ENCODE data around the gene PROSER2.

The PROSER2 gene

DNA sequence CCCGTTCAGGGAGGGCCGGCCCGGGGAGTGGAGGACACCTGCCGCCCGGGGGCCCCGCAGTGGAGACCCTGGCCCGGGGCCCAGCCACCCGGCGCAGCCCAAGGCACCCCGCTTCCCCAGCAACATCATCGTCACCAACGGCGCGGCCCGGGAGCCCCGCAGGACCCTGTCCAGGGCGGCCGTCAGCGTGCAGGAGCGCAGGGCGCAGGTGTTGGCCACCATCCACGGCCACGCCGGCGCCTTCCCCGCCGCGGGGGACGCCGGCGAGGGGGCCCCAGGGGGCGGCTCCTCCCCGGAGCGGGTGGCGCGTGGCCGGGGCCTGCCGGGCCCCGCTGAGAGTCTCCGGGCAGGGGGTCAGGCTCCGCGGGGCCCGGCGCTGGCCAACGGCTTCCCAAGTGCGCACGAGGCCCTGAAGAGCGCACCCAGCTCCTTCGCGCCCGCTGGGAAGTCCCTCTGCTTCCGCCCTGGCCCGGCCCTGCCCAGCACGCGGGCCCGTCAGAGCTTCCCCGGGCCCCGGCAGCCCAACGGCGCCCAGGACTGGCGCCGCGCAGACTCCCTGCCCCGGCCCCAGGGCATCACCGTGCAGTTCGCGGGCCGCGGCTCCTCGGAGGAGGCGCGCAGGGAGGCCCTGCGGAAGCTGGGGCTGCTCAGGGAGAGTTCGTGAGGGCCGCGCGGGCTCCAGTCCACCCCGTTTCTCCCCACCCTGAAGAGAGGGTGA, 46.7 kb downstream of the PROSER2 start:
- no peak for DNase-seq

DNA sequence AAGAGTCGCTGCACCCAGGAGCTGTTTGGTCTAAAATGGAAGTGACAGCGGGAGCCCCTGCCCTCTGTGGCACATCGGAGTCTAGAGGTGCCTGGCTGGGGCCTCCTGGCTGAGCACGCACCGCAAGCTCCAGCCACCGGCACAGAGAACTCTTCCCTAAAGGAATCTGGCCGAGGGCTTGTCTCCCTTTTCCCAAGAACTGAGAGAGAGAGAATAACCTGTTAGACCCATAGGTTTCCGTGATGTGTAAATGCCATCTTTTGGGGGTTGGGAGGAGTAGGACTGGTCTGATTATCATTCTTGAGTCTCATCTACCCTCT, 47.3 kb downstream of the PROSER2 start:
- no peak for DNase-seq

DNA sequence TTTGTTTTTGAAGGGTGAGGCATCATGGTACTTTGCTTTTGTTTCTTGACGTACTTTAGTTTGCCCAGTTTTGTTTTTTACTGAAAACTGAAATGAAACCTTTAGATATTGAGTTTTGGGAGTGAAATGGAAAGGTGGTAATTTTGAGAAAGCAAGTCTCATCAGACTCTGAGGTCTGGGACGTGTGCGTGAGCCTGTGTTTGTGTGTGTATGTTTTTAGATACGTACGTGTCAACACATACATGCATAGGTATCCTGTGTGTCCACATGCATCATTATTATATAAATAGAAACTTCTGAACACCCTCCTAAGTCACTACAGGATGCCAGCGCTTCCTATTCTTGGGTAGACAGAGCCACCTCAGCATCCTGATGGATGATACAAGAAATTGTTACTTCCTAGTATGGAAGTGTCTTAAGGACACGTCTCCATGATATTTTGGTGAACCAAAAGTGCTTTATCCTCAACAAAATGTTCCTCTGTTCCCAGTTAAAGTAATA, 47.8 kb downstream of the PROSER2 start:
- no peak for DNase-seq

DNA sequence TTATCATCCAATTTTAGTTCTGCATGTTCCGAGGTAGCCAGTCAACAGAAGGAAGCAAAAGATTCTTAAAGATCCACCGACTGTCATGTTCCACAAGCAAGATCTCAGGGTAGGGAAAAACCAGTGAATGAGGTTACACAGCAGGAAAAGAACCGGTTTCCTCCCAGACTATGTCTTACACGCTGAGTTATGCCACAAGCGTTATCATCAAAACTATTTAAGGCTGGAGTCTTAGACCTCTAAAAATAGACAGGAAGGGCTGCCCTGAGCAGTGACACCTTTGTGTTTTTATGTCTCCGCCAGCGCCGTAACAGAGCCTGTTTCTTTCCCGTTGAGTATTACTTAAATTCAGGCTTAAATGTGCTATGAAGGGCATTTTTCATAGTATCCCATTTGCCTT, 48.3 kb downstream of the PROSER2 start:
- DNase-seq, result no peak

DNA sequence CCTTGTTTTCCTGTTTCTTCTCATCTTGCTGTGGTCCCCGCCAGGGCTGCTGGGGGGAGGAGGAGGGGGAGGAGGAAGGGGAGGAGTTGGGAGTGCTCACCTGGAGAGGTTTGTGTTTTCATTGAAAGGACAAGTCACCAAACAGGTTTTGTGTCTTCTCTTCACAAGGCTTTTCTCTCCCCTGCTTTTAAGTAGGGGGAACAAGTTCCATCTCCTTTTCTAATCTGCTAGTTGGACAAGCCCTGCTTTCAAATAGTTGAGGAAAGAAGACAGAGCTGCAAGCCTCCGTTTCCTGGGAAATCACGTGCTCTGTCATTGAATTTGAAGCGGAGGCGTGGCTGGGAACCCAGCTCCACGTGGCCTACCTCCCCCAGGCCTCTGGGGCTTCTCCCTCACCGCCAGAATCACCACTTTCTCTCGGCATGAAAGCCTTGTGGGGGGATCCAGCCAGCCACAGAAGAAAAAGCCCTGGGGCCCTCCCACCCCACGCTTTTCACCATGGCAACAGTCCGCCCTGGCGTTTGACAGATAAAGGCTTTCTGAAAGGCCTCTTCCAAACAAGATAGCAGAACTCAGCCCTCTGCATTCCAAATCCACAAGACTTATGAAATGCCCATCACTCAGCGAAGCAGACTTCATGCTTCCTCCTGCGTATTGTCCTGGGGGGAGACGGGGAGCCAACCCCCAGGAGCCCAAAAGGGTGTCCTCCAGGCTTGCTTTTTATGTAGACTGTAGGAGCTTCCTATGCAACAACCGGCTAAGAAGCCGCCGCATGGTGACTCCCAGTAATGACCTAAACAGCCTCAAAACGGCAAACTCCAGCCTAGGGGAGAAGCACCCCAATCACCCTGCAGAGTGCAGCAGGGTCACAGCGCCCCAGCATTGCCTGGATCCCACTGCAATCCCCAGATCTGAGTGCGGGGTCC, 51.7 kb downstream of the PROSER2 start:
- DNase-seq, result no peak

DNA sequence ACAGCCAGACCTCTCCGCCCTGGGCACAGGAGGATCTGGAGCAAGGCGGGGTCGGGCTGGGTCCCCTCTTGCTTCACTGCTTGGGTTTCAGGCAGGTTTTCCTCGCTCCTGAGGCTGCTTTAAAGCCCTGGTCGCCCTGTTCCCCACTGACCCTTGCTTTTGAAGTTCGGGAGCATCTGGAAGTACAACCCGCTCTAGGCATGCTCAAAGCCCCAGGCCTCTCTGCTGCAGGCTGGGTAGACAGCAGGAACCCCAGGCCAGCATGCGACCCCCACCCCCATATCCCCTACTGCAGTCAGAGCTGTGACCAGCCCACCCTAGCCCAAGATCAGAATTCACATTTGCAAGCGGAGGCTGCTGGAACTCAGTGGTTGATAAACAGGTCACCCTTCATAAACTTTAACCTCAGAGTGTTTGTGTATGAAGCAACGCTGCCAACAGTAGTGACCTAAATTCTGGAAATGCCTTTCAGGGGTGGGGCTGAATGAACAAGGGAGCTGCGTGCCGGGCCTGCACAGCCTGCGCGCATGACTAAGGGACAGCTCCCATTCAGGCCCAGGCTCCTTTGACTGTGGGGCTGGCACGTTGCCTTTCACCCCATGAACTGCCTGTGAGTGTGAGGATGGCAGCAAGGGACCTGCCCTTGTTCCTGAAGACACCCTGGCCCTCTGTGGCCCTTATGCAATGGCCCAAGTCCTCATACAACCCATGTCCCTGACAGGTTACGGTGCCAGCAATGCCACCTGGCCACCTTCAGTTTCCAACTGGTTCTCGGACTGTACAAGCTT, 52.5 kb downstream of the PROSER2 start:
- DNase-seq, result peak; percentile 94

DNA sequence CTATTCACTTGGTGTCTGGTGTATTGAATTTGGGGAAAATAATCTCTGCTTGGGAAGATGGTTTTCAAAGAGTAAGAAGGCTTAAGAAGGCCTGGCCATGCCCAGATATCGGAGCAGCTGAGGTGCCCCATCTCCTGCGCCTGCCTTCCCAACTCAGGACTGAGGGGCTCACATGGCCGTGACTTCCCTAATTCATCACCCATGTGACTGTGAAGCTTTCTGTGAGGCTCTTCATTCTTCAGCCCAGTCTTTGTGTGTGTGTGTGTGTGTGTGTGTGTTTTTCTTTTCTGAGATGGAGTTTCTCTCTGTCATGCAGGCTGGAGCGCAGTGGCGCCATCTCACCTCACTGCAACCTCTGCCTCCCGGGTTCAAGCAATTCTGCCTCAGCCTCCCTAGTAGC, 53.2 kb downstream of the PROSER2 start:
- no peak for DNase-seq

DNA sequence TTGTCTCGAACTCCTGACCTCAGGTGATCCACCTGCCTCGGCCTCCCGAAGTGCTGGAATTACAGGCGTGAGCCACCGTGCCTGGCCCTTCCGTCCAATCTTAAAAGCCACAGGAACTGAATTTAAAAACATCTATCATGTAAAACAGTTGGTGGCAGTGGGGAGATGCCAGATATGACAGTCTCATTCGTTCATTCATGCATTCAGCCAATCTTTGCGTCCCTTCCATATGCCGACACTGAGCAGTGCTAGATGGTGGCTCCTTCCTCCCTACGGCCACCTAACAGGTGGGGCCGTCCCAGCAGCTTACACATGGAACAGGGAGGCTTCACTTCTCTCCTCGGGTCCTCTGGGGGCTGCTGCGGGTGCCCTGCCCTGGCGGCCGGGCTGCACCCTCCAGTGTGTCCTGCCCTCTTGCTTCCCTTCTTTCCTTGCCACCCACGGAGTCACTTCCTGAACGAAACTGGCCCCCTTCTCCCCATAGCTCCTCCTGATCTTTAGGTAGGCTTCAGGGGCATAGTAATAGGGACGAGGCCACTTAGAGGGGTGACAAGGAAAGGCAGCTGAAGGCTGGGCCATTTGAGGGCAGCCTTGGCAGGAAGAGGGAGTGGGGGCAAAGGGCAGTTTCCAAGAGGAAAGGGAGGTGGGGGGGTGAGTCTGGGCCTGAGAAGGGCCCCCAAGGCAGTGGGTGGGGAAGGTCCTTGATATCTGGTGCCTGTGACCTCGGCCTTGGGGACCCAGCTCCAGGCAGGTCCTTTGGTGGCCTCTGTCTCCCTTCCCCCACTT, 53.8 kb downstream of the PROSER2 start:
- no peak for DNase-seq

DNA sequence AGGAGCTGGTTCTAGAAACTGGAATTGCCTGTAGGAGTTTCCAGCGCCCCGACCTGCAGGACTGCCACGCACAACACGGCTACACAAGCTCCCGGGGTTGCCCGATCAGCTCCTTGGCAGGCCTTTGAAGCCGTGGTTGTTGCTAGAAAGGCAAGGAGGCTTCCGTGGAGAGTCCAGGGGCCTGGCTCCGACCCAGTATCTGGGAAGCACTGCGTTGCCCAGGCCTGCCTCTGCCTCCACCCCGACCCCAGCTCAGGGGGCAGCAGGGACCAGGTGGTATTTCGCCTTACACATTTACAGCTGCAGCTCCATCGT, 54.4 kb downstream of the PROSER2 start:
- DNase-seq, result no peak

DNA sequence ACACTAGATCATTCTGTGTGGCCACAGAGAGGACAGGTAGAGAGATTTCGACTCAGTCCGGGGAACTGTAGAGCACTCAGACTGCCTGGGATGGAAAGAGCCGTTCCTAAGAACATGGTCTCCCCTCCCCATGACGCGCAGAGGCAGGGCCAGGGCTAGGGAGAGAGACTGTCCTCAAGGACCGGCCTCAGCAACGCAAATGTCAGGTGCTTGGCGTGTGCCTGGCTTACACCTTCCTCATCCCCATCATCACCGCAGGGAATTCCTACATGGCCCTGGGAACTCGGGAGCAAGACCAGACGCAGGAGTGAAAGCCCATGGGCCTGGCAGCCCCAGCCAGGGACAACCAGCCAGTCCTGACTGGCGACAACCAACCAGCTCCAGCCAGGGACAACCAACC, 55.6 kb downstream of the PROSER2 start:
- no peak for DNase-seq

DNA sequence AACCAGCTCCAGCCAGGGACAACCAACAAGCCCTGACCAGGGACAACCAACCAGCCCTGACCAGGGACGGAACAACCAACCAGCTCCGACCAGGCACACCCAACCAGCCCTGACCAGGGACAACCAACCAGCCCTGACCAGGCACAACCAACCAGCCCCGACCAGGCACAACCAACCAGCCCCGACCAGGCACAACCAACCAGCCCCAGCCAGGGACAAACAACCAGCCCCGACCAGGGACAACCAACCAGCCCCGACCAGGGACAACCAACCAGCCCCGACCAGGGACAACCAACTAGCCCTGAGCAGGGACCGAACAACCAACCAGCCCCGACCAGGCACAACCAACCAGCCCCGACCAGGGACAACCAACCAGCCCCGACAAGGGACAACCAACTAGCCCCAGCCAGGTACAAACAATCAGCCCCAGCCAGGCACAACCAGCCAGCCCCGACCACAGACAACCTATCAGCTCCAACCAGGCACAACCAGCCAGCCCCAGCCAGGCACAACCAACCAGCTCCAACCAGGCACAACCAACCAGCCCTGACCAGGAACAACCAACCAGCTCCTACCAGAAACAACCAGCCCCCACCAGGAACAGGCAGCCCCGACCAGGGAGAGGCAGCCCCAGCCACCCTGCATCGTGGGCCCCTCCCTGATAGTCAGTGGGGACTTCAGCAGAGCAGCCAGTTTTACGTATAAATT, 56.4 kb downstream of the PROSER2 start:
- DNase-seq, result no peak

DNA sequence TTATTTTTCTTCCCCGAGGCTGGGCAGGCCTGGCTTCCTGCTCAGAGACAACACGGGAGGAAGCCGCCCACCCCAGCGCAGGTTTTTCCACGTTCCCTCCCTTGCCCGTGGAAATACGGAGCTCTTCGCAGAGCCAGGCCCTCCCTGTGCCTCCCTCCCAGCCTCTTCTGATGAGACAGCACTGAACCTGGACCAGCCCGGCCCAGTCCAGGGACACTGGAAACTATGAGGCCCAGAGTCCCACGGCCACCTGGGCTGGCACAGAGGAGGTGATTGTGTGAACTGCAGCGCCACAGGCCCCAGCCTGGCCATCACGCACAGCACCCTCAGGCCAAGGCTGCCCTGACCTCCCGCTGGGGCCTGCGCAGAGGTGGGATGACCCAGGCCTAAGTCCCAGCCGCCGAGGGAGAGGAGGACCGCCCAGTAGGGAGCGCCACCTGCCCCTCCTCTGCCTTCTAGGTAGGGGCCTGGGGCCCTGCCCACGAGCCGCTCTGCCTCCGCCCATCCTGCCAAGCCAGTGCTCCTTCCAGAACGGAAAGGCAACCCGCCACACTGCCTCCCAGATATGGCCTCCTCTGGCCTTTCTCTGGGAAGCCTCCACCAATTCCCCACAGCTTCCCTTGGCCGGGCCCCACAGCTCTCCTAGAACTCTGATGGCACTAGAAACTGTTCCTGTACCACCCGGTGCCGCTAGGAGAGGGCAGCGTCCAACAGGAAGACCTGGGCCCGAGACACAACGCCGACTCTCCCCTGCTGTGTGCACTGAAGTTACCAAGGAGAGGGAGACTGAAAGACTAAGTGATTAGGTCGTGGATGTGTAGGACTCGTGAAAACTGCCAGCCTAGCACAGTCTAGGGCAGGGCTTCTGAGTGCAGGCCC, 57.2 kb downstream of the PROSER2 start:
- DNase-seq, result no peak

DNA sequence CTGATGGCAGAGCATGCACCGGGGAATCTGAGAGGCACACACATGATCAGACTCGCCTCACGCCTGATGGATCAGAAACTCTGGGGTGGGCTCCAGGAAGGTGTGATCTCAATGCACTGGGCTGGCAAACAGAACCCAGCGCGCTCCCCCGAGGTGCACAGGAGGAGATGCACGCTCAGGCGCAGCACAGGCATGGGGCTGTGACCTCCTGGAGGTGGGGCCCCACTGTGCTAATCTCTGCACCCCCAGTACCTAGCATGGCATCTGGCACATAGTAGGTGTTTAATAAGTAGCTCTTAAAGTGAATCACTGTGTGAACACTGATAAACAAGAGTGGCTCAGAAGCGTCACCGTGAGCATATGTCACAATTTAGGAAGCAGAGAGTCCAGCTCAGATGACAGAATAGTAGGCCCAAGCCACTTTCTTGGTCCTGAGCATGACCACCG, 57.9 kb downstream of the PROSER2 start:
- no peak for DNase-seq

DNA sequence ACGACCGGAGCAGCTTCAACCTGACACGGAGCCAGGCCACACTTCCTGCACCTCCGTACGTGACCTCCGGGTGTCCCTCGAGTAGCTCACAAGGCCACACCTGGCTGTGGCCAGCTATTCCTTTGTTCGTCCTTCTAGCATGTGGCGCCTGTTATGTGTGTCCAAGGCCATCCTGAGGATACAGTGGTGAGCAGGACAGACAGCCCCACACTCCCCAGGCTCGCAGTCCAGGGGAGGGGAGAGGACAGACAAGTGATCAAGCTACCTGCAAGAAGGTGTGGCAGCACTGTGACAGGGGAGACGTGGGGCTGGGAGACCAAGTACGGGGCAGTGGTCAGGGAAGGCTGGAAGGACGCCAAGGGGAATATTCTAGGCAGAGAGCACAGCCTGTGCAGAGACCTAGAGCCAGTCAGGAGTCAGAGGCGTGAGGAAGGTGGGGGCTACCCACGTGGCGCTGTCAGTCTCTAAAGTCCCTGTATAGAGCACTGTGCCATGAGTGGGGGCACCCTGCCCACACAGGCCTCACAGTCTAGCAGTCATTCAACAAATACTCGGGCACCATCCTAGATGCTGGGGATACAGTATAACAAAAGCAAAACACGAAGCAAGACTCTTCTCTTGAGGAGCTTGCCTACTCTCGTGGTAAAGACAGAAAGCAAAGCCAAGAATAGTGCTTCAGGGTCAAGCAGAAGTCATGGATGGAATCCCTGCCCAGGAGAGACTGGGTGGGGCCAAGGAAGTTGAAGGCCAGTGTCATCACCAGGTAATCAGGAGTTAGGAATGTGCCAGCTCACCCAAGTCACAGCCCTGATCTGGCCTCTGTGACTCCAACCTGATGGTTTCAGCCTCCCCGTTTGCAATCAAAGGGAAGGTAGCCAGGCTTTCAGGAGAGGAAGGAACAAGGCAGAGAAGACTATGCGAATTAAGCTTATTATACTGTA, 58.6 kb downstream of the PROSER2 start:
- DNase-seq, result no peak

DNA sequence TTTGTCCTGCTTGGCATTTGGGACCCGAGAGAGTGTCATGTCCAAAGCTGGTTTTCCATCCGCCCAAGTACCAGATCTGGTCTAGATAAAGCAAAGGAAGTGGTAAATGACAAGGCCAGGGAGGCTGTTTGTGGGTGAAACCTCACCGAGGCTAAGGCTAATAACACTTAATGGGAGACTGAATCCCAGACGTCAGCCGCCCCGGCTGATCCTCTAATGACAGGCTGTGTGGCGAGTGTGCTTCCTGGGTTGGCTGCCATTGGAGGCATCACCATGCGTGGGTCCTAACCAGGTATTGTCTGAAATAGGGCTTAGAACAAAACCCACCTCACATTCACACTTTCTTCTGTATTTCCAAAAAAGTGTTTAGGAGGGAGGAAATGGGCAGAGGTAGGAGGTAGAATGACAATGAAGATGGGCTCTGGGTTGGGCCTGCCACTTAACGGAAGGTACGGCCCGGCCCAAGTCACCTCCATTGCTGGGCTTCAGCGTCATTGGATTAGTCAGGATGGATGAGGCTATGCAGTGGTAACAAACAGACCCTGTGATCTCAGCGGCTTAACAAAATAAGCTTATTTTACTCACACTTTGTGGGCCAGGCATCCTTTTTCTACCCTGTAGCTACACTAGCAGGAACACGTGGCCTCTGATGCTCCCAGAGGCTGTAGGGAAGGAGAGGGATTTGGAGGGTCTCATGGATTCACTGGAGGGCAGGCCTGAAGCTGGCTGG, 59.7 kb downstream of the PROSER2 start:
- no peak for DNase-seq

DNA sequence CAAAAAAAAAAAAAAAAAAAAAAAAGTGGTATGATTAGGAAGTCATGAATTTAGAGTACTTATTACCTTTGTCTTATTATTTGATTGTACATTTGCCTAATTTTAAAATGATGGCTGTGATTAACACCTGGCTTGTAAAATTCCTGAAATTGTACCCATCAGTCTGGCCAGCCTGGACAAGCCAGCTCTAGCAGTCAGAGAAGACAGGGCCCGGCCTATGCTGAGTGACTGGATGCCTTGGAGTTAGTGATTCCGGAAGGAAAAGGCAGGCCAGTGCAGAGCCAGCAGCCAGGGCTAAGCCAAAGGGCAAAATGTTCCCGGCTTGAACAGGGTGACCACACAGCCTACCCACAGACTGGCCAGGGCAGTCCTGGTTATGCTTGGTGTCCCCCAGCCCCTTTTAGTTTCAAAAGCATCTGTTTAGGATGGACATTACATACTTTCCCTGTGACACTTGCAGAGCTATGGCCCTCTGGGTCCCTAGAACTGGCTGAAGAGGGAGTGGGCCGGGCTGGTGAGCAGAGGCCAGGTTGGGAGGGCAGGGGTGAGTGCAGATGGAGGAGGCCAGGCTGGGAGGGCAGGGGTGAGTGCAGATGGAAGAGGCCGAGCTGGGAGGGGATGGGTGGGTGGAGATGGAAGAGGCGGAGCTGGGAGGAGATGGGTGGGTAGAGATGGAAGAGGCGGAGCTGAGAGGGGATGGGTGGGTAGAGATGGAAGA, 61.7 kb downstream of the PROSER2 start:
- no peak for DNase-seq

DNA sequence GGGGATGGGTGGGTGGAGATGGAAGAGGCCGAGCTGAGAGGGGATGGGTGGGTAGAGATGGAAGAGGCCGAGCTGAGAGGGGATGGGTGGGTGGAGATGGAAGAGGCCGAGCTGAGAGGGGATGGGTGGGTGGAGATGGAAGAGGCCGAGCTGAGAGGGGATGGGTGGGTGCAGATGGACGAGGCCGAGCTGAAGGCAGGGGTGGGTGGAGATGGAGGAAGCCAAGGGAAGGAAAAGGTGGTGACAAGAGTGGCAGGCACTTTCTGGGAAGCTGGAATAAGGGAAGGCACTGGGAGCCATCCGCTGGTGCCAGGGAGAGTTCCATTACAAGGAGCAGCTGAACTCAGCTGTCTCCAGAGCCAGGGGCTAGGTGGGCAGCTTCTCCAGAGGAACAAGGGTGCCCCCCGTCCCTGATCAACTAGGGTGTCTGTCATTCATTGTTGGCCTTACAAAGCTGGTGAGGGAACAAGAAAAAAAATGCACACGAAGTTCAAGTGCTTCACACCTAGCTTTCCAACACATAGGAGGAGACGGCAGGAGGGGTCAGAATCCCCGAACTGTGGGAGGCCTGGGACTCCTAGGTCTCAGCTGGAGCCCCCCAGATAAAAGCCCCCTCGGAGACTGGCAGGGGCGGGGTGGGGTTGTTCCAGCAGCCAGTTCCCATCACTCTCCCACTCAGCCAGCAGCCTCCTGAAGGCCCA, 62.4 kb downstream of the PROSER2 start:
- no peak for DNase-seq

DNA sequence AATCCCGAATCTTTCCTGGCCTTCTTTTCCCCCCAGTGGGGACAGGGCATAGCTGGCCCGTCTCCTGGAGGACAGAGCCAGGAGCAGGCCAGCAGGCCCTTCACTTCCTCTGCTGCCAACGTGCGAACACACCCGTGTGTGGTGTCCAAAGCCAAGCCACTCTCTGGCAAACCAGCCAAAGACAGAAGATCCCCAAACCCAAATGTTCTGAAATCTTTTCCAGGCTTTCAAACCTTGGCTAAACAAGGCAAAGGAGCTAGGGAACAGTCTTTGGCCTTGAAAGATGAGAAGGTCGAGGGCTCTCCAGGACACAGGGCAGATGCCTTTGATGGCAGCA, 63.0 kb downstream of the PROSER2 start:
- DNase-seq, result no peak

Data from HCEC 1CT (cell line).